ENCODE data around the gene FCHO2.

The FCHO2 gene

GRCh38 chr5:72917371-72917776 is 38.5 kb upstream of the FCHO2 start:
- H3K9me2 ChIP-seq (ENCODE audit: low read depth, low read length), result no peaks in the 10 kb centered on the region
- H3K79me2 ChIP-seq (ENCODE audit: insufficient read depth, low read length), result no peaks in the 10 kb centered on the region
- no peaks in the 10 kb centered on the region for H4K20me1 ChIP-seq (ENCODE audit: insufficient read depth, low read length)
- no peak overlapping the region for H2AFZ ChIP-seq (ENCODE audit: low read length)
- H3F3A ChIP-seq (ENCODE audit: insufficient read depth, low read length), result no peaks in the 10 kb centered on the region; the same call in 1 of the 2 replicates
- no peaks in the 10 kb centered on the region for H3K27me3 ChIP-seq (ENCODE audit: insufficient read depth, low read length)
- H3K4me1 ChIP-seq (ENCODE audit: insufficient read depth, low read length, severe bottlenecking), result no peaks in the 10 kb centered on the region
- TF ChIP-seq EZH2 (IDR thresholded peaks at IDR 0.05; ENCODE audit: borderline replicate concordance, low read length) (no peak), CTCF (IDR thresholded peaks at IDR 0.05; ENCODE audit: low read length) (no peak)
- H3K4me3 ChIP-seq (ENCODE audit: low read depth, low read length, poor library complexity, severe bottlenecking), result no peak overlapping the region
- H3K36me3 ChIP-seq (ENCODE audit: insufficient read depth, low read length), result no peaks in the 10 kb centered on the region
- H3K27ac ChIP-seq (ENCODE audit: low read depth, low read length, poor library complexity, severe bottlenecking), result no peak overlapping the region
- H3K4me2 ChIP-seq (ENCODE audit: low read length), result no peak overlapping the region
- H3K9ac ChIP-seq (ENCODE audit: low read length), result no peak overlapping the region
- H3K9me3 ChIP-seq (ENCODE audit: low read length), result no peaks in the 10 kb centered on the region

DNA sequence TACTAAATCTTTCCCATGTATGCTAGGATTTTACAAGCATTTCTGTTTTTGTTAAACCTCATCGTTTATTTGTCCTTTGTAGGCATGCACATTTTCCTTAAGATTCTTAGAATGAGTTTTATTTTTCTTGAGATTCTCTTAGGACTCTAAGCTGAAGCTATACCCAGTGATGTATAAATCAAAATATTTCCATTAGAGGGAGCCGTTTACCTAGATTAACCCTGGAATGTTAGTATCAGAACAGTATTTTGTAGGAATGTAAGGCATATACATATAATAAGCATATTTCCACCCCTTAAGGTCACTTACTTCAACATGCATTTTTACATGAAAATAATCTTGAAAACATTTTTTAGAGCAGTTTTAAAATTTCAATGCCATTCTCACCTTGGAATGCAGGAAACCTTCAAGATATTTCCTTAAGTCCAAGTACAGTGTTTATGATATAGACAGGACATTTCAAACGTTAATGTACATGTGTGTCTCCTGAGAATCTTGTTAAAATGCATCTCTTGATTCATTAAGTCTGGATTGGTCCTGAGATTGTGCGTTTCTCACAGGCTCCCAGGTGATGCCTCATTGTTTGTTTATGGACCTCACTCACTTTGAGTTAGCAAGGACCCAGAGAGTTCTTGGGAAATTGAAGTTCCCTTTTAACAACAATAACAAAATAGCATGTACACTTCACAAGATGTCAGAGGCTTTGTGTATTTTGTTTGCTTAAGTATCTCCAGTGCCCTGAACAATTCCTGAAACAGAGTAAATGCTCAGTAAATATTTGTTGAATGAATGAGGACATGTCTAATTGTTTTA is 34.9 kb upstream of the FCHO2 start:
- H3K9me2 ChIP-seq (ENCODE audit: low read depth, low read length), result no peaks in the 10 kb centered on the region
- H3K4me2 ChIP-seq (ENCODE audit: low read length), result no peak overlapping the region
- no peaks in the 10 kb centered on the region for H3K4me1 ChIP-seq (ENCODE audit: insufficient read depth, low read length, severe bottlenecking)
- H3K9ac ChIP-seq (ENCODE audit: low read length), result no peak overlapping the region
- H3K27ac ChIP-seq (ENCODE audit: low read depth, low read length, poor library complexity, severe bottlenecking), result no peak overlapping the region
- H3F3A ChIP-seq (ENCODE audit: insufficient read depth, low read length), result no peaks in the 10 kb centered on the region
- H2AFZ ChIP-seq (ENCODE audit: low read length), result no peak overlapping the region
- H3K27me3 ChIP-seq (ENCODE audit: insufficient read depth, low read length), result no peaks in the 10 kb centered on the region
- H3K9me3 ChIP-seq (ENCODE audit: low read length), result no peaks in the 10 kb centered on the region
- no peak overlapping the region for H3K4me3 ChIP-seq (ENCODE audit: low read depth, low read length, poor library complexity, severe bottlenecking)
- TF ChIP-seq EZH2 (IDR thresholded peaks at IDR 0.05; ENCODE audit: borderline replicate concordance, low read length) (no peak), CTCF (IDR thresholded peaks at IDR 0.05; ENCODE audit: low read length) (peak; percentile 53)
- no peaks in the 10 kb centered on the region for H3K36me3 ChIP-seq (ENCODE audit: insufficient read depth, low read length)
- H4K20me1 ChIP-seq (ENCODE audit: insufficient read depth, low read length), result no peaks in the 10 kb centered on the region
- no peaks in the 10 kb centered on the region for H3K79me2 ChIP-seq (ENCODE audit: insufficient read depth, low read length)

GRCh38 chr5:72921886-72922285 is 34.0 kb upstream of the FCHO2 start:
- no peaks in the 10 kb centered on the region for H3F3A ChIP-seq (ENCODE audit: insufficient read depth, low read length)
- no peak overlapping the region for H2AFZ ChIP-seq (ENCODE audit: low read length)
- TF ChIP-seq CTCF (IDR thresholded peaks at IDR 0.05; ENCODE audit: low read length), result no peak
- no peaks in the 10 kb centered on the region for H3K4me1 ChIP-seq (ENCODE audit: insufficient read depth, low read length, severe bottlenecking)
- H3K4me3 ChIP-seq (ENCODE audit: low read depth, low read length, poor library complexity, severe bottlenecking), result no peak overlapping the region
- no peaks in the 10 kb centered on the region for H3K27me3 ChIP-seq (ENCODE audit: insufficient read depth, low read length)
- H3K9ac ChIP-seq (ENCODE audit: low read length), result no peak overlapping the region
- no peaks in the 10 kb centered on the region for H3K79me2 ChIP-seq (ENCODE audit: insufficient read depth, low read length)
- H4K20me1 ChIP-seq (ENCODE audit: insufficient read depth, low read length), result no peaks in the 10 kb centered on the region
- H3K36me3 ChIP-seq (ENCODE audit: insufficient read depth, low read length), result no peaks in the 10 kb centered on the region
- no peaks in the 10 kb centered on the region for H3K9me3 ChIP-seq (ENCODE audit: low read length)
- H3K4me2 ChIP-seq (ENCODE audit: low read length), result no peak overlapping the region
- no peak overlapping the region for H3K27ac ChIP-seq (ENCODE audit: low read depth, low read length, poor library complexity, severe bottlenecking)
- no peaks in the 10 kb centered on the region for H3K9me2 ChIP-seq (ENCODE audit: low read depth, low read length)
